DMS53 treated with DMSO at 0.1 percent for 48 hours (cell line): ENCODE measurements around the gene RPF1.
A peak's percentile ranks its signal among the peaks of the same experiment; 100 is the strongest.
"Not testable (repeated sequence)": the region's sequence is repeated elsewhere in the genome, so short reads cannot be mapped to it uniquely, and the experiment has no call there.

ENCODE experiments used
- DNase-seq: peaks from one replicate; lab custom pipeline; 2025; ENCODE audit not compliant: unreplicated experiment; lab: John Stamatoyannopoulos, UW

RPF1 gene

DNA sequence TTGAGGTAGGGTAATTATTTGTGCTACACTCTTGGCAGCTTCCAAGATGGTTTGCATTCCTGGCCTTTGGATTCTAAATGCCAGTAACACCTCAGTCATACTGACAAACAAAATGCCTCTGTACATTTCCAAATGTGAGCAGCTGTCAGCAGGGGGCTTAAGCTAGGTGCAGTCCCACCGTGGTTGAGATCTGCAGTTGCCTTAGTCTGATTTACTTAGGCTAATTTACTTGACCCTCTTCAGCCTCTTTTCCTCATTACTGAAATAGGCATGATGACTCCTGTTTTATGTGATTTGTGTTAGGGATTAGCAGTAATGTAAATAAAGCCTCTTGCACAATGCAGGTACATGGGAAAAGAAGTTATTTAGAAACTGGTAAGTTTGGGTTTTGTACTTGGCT is 13.7 kb downstream of the RPF1 start:
- no peak for DNase-seq

GRCh38 chr1:84493747-84494146 is 14.7 kb downstream of the RPF1 start:
- DNase-seq: no peak

GRCh38 chr1:84496498-84496897 is 17.4 kb downstream of the RPF1 start:
- DNase-seq: no peak

DNA sequence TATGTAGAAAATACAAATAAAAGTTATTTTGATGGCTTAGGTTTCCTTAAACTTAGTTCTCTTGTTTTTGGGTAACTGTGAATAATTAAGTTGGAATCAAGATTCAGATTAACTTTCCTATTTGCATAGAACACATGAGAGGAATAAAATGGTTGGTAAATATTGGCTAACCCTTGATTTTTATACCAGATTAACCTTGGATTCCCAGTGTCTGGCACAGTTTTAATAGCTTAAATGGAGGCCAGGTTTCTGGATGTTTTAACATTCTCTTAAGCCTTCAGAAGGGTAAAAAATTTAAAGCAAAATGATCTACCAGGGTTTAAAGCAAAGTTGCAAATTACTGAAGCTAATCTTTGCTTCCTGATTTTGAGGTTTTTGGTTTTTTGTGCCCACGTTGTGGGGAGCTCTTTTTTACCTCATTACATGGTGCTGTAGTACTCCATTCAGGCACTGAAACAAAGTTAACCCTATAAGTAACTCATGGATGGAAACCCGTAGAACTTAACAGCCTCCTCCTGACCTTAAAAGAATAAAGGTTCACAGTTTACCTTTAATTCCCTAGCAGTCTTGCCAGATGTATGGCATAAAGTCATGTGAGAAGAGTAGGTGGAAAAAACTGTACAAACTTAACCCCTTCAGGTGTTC is 18.7 kb downstream of the RPF1 start:
- DNase-seq: no peak

GRCh38 chr1:84502927-84503326 is 23.9 kb downstream of the RPF1 start:
- no peak for DNase-seq

GRCh38 chr1:84504580-84505492 is 25.8 kb downstream of the RPF1 start:
- peak; percentile 51 for DNase-seq

DNA sequence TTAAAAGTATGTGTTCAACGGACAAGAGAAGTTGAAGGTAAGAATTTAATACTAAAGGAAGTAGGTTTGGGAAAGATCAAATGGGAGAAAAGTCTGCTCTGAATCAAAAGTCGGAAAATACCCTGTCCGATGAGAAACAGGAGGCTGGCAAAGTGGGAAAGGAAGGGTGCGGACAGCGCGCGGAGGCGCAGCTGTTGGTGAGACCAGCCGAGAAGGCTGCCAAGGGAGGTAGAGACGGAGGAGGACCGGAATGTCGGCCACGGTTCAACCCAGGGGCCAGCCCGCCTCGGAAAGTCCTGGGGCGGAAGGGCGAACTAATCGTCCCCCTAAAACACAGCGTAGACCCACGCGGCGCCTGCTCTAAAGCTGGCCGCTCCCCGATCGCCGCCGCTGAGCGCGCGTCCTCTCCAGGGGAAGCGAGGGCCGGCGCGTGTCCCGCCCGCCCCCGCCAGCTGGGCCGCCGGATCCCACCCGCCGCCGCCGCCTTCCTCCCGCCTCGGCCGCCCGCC is 26.5 kb downstream of the RPF1 start:
- peak; percentile 72 for DNase-seq

DNA sequence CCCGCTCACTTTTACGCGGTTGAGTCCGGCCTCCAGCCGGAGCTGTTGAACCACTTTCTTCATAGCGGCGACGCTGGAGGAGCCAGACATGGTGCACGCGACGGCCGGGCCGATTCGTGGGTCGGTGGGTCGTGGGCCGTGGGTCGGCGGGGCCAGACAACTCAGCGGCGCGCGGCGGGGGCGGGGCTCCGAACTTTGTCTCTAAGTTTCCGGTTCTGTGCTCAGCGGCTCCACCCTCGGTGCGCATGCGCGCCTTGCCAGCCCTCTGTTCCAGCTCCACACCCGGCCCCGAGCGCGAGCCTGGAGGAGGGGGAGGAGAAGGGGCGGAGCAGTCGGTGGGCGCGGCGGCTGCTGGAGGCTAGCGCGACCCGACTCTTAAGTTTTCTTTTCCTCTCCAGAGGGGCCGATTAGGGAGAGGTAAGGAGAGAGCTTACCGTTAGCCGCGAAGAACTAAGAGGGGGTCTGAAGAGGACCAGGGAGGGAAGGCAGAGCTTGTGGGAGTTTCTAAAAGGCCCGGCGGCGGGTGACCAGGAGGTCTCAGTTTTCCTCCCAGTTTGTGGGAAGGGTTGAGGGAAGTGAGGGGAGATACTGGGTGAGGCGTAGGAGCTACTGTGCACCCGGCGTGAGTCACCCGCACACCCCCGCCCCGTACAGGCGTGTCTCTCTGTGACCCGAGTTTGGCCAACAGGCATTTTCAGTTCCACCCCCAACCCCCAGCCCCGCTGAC is 27.1 kb downstream of the RPF1 start, which contains the start of the genes GNG5 and SPATA1:
Gene GNG5 (minus strand): TSS at position 580 of the 727 bp plus-strand sequence. CDS start 490 bp downstream, at position 90.
Gene SPATA1 (plus strand): TSS at position 385 of the 727 bp plus-strand sequence. CDS start 9,974 bp downstream, outside the sequence.
- peak; percentile 92 for DNase-seq

GRCh38 chr1:84506729-84507453 is 27.8 kb downstream of the RPF1 start:
- no peak for DNase-seq

DNA sequence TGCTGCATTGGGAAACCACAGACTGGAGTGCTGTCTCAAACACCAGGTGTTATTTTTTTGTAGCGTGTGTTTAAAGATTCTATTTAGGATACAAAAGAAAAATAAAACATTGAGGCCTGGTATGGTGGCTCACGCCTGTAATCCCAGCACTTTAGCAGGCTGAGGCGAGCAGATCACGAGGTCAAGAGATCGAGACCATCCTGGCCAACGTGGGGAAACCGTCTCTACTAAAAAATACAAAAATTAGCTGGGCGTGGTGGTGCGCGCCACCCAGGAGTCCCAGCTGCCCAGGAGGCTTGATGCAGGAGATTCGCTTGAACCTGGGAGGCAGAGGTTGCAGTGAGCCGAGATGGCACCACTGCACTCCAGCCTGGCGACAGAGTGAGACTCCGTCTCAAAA is 28.8 kb downstream of the RPF1 start:
- DNase-seq: not testable (repeated sequence)

- DNase-seq: no peak
Measured at GRCh38 chr1:84508510-84508909, 29.4 kb downstream of the RPF1 start.

DNA sequence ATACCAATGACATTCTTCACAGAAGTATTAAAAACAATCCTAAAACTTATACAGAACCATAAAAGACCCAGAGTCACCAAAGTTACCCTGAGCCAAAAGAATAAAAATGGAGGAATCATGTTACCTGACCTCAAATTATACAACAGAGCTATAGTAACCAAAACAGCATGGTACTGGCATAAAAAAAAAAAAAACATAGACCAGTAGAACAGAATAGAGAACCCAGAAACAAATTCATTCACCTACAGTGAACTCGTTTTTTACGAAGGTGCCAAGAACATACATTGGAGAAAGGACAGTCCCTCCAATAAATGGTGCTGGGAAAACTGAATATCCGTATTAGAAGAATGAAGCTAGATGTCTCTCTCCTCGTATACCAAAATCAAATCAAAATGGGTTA is 30.0 kb downstream of the RPF1 start:
- DNase-seq: no peak

DNA sequence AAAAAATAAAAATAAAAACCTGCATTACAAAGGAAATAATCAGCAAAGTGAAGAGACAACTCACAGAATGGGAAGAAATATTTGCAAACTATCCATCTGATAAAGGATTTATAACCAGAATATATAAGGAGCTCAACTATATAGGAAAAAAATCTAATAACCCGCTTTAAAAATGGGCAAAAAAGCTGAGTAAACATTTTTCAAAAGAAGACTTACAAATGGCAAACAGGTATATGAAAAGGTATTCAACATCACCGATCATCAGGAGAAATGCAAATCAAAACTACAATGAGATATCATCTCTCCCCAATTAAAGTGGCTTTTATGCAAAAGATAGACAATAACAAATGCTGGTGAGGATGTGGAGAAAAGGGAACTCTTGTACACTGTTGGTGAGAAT is 31.1 kb downstream of the RPF1 start:
- no peak for DNase-seq

DNA sequence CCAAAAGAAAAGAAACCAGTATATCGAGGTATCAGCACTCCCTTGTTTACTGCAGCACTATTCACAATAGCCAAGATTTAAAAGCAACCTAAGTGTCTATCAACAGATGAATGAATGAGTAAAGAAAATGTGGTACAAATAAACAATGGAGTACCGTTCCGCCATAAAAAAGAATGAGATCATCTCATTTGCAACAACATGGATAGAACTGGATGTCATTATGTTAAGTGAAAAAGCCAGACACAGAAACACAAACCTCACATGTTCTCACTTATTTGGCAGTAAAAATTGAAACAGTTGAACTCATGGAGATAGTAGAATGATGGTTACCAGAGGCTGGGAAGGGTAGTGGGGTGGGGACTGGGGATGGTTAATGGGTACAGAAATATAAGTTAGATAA is 31.6 kb downstream of the RPF1 start:
- no peak for DNase-seq

- no peak for DNase-seq
Measured at GRCh38 chr1:84524590-84524989, 45.5 kb downstream of the RPF1 start.

DNA sequence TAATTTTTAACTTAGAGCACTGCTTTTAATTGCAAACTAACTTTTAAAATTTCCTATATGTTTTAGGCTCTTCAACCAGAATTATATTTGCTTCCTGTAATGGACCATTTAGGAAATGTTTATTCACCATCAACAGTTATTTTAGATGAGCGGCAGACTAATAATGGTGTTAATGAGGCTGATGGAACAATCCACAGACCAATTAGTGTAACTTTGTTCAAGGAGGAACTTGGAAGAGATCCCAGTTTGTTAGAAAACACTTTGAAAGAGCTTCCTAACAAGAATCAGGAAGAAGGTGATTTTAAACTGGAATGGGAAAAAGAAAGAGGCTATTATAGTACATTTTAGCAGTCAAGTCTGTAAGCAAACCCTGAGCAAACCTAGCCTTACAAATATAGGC is 46.7 kb downstream of the RPF1 start:
- no peak for DNase-seq

DNA sequence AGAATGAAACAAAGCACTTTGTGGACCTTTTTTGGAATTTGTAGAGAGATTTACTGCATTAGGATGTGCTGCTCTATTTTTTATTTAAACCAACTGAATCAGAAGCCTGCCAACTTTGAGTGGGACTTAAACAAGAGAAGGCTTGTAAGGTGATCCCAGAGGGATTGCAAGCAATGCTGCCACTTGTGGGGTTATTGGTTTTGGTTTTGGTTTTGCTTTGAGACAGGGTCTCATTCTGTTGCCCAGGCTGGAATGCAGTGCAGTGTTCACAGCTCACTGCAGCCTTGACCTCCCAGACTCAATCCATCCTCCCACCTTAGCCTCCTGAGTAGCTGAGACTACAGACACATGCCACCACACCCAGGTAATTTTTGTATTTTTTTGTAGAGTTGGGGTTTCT is 59.5 kb downstream of the RPF1 start:
- no peak for DNase-seq

DNA sequence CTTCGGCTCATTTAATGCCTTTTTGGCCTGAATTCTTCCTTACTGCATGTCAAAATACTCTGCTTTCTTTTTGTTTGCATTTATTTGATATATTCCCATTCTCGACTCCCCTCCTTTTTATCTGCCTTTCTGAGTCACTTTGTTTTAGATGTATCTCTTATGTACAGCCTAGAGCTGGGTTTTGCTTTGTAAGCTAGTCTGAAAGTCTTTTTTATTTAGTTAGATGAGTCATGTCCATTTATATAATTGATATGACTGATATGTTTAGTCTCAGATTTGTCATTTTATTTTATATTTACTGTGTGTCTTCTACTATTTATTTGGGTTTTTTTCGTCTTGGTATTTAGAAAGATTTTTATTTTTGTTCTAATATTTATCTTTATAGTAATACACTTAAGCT is 60.9 kb downstream of the RPF1 start:
- DNase-seq: peak; percentile 37

GRCh38 chr1:84540759-84541158 is 61.7 kb downstream of the RPF1 start:
- no peak for DNase-seq

GRCh38 chr1:84541679-84542078 is 62.6 kb downstream of the RPF1 start:
- no peak for DNase-seq
